Sigmoid colon (tissue), 7 donors: ENCODE data around the gene SLC16A7. TPM values are rescaled to one million over a fixed set of nuclear protein-coding genes. Genes with fewer than 3 reads are reported as not detected.
"Not testable (repeated sequence)": the region's sequence is repeated elsewhere in the genome, so short reads cannot be mapped to it uniquely, and the experiment has no call there.

Experiments used
- DNase-seq: peaks from one replicate; pipeline ENCODE4 v3.0.0-alpha.2; 2019
- H3K27ac ChIP-seq, 4 donors: fragments of 200-600 bp; sonication (generic); one replicate each; pipeline ENCODE4 v1.5.1; 2016 to 2019; ENCODE audit warnings: mild to moderate bottlenecking in 1 of 4
- H3K27me3 ChIP-seq, 3 donors: fragments of 200-600 bp; sonication (generic); one replicate each; pipeline ENCODE4 v1.5.1; 2019; ENCODE audit warnings: mild to moderate bottlenecking in 1 of 3
- H3K36me3 ChIP-seq, 4 donors: fragments of 200-600 bp; sonication (generic); one replicate each; pipeline ENCODE4 v1.5.1; 2016 to 2019
- H3K4me1 ChIP-seq, 4 donors: fragments of 200-600 bp; sonication (generic); one replicate each; pipeline ENCODE4 v1.5.1; 2017 to 2019
- H3K4me3 ChIP-seq, 4 donors: fragments of 200-600 bp; sonication (generic); one replicate each; pipeline ENCODE4 v1.5.1; 2017 to 2019; ENCODE audit warnings: mild to moderate bottlenecking in 2 of 4, moderate library complexity in 1 of 4
- H3K9me3 ChIP-seq, 4 donors: fragments of 200-600 bp in 3 of 4; sonication (generic) in 3 of 4; one replicate each; pipeline versions ENCODE4 v1.5.1 to v1.6.1; 2013 to 2019
- EP300 ChIP-seq, 4 donors: sonication (generic); formaldehyde crosslinking; IDR thresholded peaks; one replicate each; pipeline ENCODE4 v1.6.1; 2017; ENCODE audit warnings: antibody characterized with exemption in 4 of 4
- POLR2A ChIP-seq, 2 donors: fragments of 450-650 bp; IDR thresholded peaks; one replicate each; pipeline ENCODE4 v1.6.1; 2016; ENCODE audit warnings: antibody characterized with exemption in 2 of 2, mild to moderate bottlenecking in 2 of 2, moderate library complexity in 2 of 2
- POLR2AphosphoS5 ChIP-seq, 4 donors: sonication (generic); formaldehyde crosslinking; IDR thresholded peaks; one replicate each; pipeline ENCODE4 v1.6.1; 2017; ENCODE audit warnings: antibody characterized with exemption in 4 of 4
- WGBS, 2 donors: extraction: QIAGEN DNeasy Blood & Tissue Kit; methylation state at CpG; one replicate each; pipeline ENCODE4 v1.1.7; 2013; 5-methylcytosine and 5-hydroxymethylcytosine counted together
- intact Hi-C: fragments of 100-400 bp; cut with DNase I; formaldehyde crosslinking; loops from one replicate; pipeline ENCODE4 v1.15.1; 2023
- polyA plus RNA-seq, 3 donors: library from polyadenylated mRNA; stranded (reverse); fragments of 200-250 nt; gene quantifications; one replicate each; pipeline ENCODE4 v1.2.3, GENCODE V29; 2013
- total RNA-seq, 4 donors: library from RNA; depleted of rRNA; stranded (reverse); fragments of >200 nt; gene quantifications; one replicate each; pipeline ENCODE4 v1.1.0, GENCODE V29; 2016
- TF ChIP-seq, protein P1 (sequence below), 4 experiments: fragments of 450-650 bp in 3 of 4; fragments of 200-600 bp in 1 of 4; IDR thresholded peaks; one replicate each; pipeline ENCODE4 v1.5.1; 2016 to 2019; ENCODE audit warnings: antibody characterized with exemption in 4 of 4, mild to moderate bottlenecking in 3 of 4, moderate library complexity in 2 of 4
- donor health status: healthy with polysubstance abuse.
- donor health status: Bipolar disorder and iron deficiency.
- donor health status: healthy.

Gene SLC16A7
- total and polyA plus RNA-seq, 7 donors = 0.46 to 38.8 (median 27.1) TPM

DNA sequence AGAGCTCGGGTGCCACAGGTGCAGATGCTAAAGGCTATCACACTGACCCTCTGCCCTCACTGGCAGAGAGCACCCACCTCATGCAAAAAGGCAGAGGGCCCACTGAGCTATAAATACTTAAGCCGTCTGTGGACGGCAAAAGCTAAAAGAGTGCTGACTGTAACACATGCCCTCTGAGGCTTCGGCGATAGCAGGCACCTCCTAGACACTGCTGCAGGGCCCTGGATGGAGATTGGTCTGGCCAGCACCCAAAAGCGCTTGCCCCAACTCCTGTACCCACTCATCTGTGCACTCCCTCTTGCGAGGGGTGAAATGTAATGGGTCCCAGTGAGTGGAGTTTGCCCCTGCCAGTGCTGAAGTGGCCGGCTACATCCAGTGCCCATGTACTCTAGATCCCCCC lies 148.7 kb downstream of the SLC16A7 start:
- no peak for DNase-seq
- 94 to 95% methylated on average over 8 of the region's 8 CpGs for WGBS, 2 donors
- intact Hi-C loops = no loop called here
- H3K36me3 ChIP-seq = no peaks in the 10 kb centered on the region
- H3K9me3 ChIP-seq = no peaks in the 10 kb centered on the region
- no peak overlapping the region for H3K4me3 ChIP-seq
- H3K27ac ChIP-seq = no peak overlapping the region
- TF ChIP-seq POLR2AphosphoS5 (IDR thresholded peaks at IDR 0.05) = no peak
- no peaks in the 10 kb centered on the region for H3K4me1 ChIP-seq
- no peaks in the 10 kb centered on the region for H3K27me3 ChIP-seq

DNA sequence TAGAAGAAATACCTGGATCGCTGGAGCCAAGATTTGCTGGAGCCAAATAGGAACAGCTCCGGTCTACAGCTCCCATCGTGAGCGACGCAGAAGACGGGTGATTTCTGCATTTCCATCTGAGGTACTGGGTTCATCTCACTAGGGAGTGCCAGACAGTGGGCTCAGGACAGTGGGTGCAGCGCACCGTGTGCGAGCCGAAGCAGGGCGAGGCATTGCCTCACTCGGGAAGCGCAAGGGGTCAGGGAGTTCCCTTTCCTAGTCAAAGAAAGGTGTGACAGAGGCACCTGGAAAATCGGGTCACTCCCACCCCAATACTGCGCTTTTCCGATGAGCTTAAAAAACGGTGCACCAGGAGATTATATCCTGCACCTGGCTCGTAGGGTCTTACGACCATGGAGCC lies 155.3 kb downstream of the SLC16A7 start:
- H3K27ac ChIP-seq, DNase-seq, H3K9me3 ChIP-seq, H3K27me3 ChIP-seq, H3K4me1 ChIP-seq, H3K4me3 ChIP-seq, intact Hi-C loops, H3K36me3 ChIP-seq: not testable (repeated sequence)
- WGBS, 2 donors = 96 to 97% methylated on average over 19 of the region's 19 CpGs

- no peaks in the 10 kb centered on the region for H3K27me3 ChIP-seq
- no peaks in the 10 kb centered on the region for H3K4me1 ChIP-seq
- no peak for DNase-seq
- H3K36me3 ChIP-seq = no peaks in the 10 kb centered on the region
- no peak overlapping the region for H3K27ac ChIP-seq
- no peak for TF ChIP-seq POLR2AphosphoS5 (IDR thresholded peaks at IDR 0.05)
- TF ChIP-seq EP300 (IDR thresholded peaks at IDR 0.05) = no peak
- no peak for TF ChIP-seq POLR2A (IDR thresholded peaks at IDR 0.05)
- TF ChIP-seq, protein P1, sequence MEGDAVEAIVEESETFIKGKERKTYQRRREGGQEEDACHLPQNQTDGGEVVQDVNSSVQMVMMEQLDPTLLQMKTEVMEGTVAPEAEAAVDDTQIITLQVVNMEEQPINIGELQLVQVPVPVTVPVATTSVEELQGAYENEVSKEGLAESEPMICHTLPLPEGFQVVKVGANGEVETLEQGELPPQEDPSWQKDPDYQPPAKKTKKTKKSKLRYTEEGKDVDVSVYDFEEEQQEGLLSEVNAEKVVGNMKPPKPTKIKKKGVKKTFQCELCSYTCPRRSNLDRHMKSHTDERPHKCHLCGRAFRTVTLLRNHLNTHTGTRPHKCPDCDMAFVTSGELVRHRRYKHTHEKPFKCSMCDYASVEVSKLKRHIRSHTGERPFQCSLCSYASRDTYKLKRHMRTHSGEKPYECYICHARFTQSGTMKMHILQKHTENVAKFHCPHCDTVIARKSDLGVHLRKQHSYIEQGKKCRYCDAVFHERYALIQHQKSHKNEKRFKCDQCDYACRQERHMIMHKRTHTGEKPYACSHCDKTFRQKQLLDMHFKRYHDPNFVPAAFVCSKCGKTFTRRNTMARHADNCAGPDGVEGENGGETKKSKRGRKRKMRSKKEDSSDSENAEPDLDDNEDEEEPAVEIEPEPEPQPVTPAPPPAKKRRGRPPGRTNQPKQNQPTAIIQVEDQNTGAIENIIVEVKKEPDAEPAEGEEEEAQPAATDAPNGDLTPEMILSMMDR (IDR thresholded peaks at IDR 0.05) = no peak
- H3K4me3 ChIP-seq = no peak overlapping the region
- intact Hi-C loops = no loop called here
- H3K9me3 ChIP-seq = no peaks in the 10 kb centered on the region
Observed at GRCh38 chr12:59761542-59761941, 165.7 kb downstream of the SLC16A7 start.

DNA sequence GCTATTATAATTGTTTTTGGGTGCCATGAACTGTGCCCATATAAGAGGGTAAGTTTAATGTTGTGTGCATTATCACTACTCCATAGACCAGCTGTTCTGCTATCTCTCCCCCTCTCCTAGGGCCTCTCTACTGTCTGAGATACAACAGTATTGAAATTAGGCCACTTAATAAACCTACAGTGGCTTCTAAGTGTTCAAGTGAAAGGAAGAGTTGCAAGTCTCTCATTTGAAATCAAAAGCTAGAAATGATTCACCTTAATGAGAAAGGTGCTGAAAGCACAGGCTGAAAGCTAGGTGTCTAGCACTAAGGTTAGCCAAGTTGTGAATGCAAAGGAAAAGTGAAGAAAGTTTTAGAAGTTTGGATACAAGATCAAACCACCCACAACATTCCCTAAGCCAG lies 168.0 kb downstream of the SLC16A7 start:
- Histone ChIP-seq H3K4me1 (no peaks in the 10 kb centered on the region), H3K4me3 (no peak overlapping the region), H3K36me3 (no peaks in the 10 kb centered on the region), H3K27ac (no peak overlapping the region), H3K27me3 (no peaks in the 10 kb centered on the region), H3K9me3 (peaks cover 0 to 6% (median 0%) of the 10 kb centered on the region in 4 donors)
- TF ChIP-seq EP300 (IDR thresholded peaks at IDR 0.05) (no peak), POLR2AphosphoS5 (IDR thresholded peaks at IDR 0.05) (no peak), POLR2A (IDR thresholded peaks at IDR 0.05) (no peak)
- TF ChIP-seq, protein P1 (IDR thresholded peaks at IDR 0.05) = no peak
- intact Hi-C loops = no loop called here
- DNase-seq = no peak

DNA sequence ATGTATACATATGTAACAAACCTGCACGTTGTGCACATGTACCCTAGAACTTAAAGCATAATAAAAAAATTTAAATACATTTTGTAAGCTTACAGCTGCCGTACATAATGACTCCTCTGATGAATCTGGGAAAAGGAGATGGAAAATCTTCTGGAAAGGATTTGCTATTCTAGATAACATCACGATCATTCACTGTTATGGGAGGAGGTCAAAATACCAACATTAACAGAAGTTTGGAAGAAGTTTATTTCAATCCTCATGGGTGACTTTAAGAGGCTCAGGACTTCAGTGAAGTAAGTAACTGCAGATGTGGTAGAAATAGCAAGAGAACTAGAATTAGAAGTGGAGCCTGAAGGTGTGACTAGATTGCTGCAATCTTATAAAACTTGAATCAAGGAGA lies 172.2 kb downstream of the SLC16A7 start:
- DNase-seq = no peak
- 87 to 90% methylated on average over 3 of the region's 3 CpGs for WGBS, 2 donors

GRCh38 chr12:59780605-59781135 lies 184.8 kb downstream of the SLC16A7 start:
- no peak overlapping the region for H3K27ac ChIP-seq
- H3K9me3 ChIP-seq = no peaks in the 10 kb centered on the region
- 53 to 84% methylated on average over 3 of the region's 3 CpGs for WGBS, 2 donors
- H3K27me3 ChIP-seq = no peaks in the 10 kb centered on the region
- no peak overlapping the region for H3K4me3 ChIP-seq
- intact Hi-C loops = no loop called here
- no peaks in the 10 kb centered on the region for H3K4me1 ChIP-seq
- TF ChIP-seq POLR2A (IDR thresholded peaks at IDR 0.05) (no peak), POLR2AphosphoS5 (IDR thresholded peaks at IDR 0.05) (no peak), EP300 (IDR thresholded peaks at IDR 0.05) (no peak)
- TF ChIP-seq, protein P1 (IDR thresholded peaks at IDR 0.05) = no peak
- no peak for DNase-seq
- no peaks in the 10 kb centered on the region for H3K36me3 ChIP-seq

More for the DNA sequence above, 172.2 kb downstream of the SLC16A7 start:
- Histone ChIP-seq H3K4me3 (no peak overlapping the region), H3K27me3 (no peaks in the 10 kb centered on the region), H3K9me3 (peaks cover 0 to 6% (median 0%) of the 10 kb centered on the region in 4 donors), H3K4me1 (no peaks in the 10 kb centered on the region), H3K27ac (no peak overlapping the region), H3K36me3 (no peaks in the 10 kb centered on the region)
- TF ChIP-seq, protein P1 (IDR thresholded peaks at IDR 0.05) = no peak
- TF ChIP-seq POLR2AphosphoS5 (IDR thresholded peaks at IDR 0.05) = no peak
- no peak for TF ChIP-seq POLR2A (IDR thresholded peaks at IDR 0.05)
- no peak for TF ChIP-seq EP300 (IDR thresholded peaks at IDR 0.05)
- intact Hi-C loops = no loop called here
